ENCODE measurements around the gene BTBD9.

DNA sequence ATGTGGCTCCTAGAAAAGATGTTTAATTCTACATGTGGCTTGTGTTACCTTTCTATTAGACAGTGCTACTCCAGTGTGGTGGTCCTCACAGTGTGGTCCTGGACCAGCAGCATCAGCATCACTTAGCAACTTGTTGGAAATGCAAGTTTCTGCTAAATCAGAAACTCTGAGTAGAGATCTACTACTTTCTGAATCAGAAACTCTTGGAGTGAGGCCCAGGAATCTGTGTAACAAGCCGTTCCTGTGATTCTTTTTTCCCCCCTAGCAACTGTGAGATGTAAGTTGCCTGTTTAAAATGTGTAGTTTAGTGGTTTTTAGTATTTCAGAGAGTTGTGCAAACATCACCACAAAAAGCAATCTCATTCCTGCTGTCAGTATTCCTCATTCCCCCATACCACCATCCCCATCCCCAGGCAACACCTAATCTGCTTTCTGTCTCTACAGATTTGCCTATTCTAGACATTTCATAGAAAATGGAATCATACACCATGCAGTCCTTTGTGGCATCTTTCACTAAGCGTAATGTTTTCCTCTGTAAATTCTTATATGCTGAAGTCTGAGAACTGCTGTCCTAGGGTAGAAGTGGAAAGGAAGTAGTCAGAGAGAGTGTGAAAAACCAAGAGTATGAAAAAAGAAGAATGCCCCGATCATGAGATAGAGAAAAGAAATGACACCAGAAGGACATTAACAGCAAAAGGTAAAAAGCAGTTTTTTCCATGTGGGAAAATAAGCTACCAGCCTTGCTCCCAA is 18.9 kb upstream of the BTBD9 start:
- no peak for TF ChIP-seq POLR2A (IDR thresholded peaks at IDR 0.05)
- TF ChIP-seq, protein P1, sequence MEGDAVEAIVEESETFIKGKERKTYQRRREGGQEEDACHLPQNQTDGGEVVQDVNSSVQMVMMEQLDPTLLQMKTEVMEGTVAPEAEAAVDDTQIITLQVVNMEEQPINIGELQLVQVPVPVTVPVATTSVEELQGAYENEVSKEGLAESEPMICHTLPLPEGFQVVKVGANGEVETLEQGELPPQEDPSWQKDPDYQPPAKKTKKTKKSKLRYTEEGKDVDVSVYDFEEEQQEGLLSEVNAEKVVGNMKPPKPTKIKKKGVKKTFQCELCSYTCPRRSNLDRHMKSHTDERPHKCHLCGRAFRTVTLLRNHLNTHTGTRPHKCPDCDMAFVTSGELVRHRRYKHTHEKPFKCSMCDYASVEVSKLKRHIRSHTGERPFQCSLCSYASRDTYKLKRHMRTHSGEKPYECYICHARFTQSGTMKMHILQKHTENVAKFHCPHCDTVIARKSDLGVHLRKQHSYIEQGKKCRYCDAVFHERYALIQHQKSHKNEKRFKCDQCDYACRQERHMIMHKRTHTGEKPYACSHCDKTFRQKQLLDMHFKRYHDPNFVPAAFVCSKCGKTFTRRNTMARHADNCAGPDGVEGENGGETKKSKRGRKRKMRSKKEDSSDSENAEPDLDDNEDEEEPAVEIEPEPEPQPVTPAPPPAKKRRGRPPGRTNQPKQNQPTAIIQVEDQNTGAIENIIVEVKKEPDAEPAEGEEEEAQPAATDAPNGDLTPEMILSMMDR (IDR thresholded peaks at IDR 0.05 in 4 of 5, conservative IDR thresholded peaks at IDR 0.05 in 1 of 5), result no peak
